Smooth muscle cell (in vitro differentiated cells): ENCODE results near the gene MAP4K4. TPM values are rescaled to one million over a fixed set of nuclear protein-coding genes. Genes with fewer than 3 reads are reported as not detected.
A peak's percentile ranks its signal among the peaks of the same experiment; 100 is the strongest.

ENCODE experiments used
- DNase-seq: peaks from one replicate; lab custom pipeline; 2025; ENCODE audit not compliant: unreplicated experiment; lab: John Stamatoyannopoulos, UW
- H2AFZ ChIP-seq: fragments of 200-600 bp; sonication (generic); 2 replicates; pipeline ENCODE4 v1.6.0; 2016; ENCODE audit warnings: antibody characterized with exemption, low read depth, mild to moderate bottlenecking
- H3F3A ChIP-seq: fragments of 200-600 bp; sonication (generic); 2 replicates; pipeline ENCODE4 v1.6.0; 2017; ENCODE audit warnings: antibody characterized with exemption, low read depth
- H3K27ac ChIP-seq: fragments of 200-600 bp; sonication (generic); 2 replicates; pipeline ENCODE4 v1.5.1; 2016; ENCODE audit warnings: low read depth, mild to moderate bottlenecking
- H3K27me3 ChIP-seq: fragments of 200-600 bp; sonication (generic); 2 replicates; pipeline ENCODE4 v1.6.1; 2016; ENCODE audit warnings: low read depth, mild to moderate bottlenecking
- H3K36me3 ChIP-seq: fragments of 200-600 bp; sonication (generic); 2 replicates; pipeline ENCODE4 v1.5.1; 2016; ENCODE audit warnings: low read depth
- H3K4me1 ChIP-seq: fragments of 200-600 bp; sonication (generic); 2 replicates; pipeline ENCODE4 v1.5.1; 2016; ENCODE audit warnings: low read depth
- H3K4me2 ChIP-seq: fragments of 200-600 bp; sonication (generic); 2 replicates; pipeline ENCODE4 v1.6.0; 2016; ENCODE audit warnings: mild to moderate bottlenecking
- H3K4me3 ChIP-seq: fragments of 200-600 bp; sonication (generic); 2 replicates; pipeline ENCODE4 v1.5.1; 2016; ENCODE audit warnings: mild to moderate bottlenecking
- H3K79me2 ChIP-seq: fragments of 200-600 bp; sonication (generic); 2 replicates; pipeline ENCODE4 v1.6.0; 2016; ENCODE audit warnings: low read depth, mild to moderate bottlenecking
- H3K9ac ChIP-seq: fragments of 200-600 bp; sonication (generic); 2 replicates; pipeline ENCODE4 v1.6.0; 2016; ENCODE audit warnings: low read depth
- H3K9me3 ChIP-seq: fragments of 200-600 bp; sonication (generic); replicated peaks from 2 replicates; pipeline ENCODE4 v1.5.1; 2016; ENCODE audit warnings: low read depth
- H4K20me1 ChIP-seq: fragments of 200-600 bp; sonication (generic); 2 replicates; pipeline ENCODE4 v1.6.0; 2016; ENCODE audit warnings: low read depth
- WGBS: methylation state at CpG from one replicate; pipeline ENCODE4 v1.1.7; 2016; ENCODE audit warnings: low lambda C conversion rate; 5-methylcytosine and 5-hydroxymethylcytosine counted together
- polyA plus RNA-seq: library from polyadenylated mRNA; unstranded; fragments of >200 nt; fragmentation: Nextera tagmentation; extraction: Ambion mirVana; gene quantifications from 2 replicates; pipeline ENCODE4 v1.2.1, GENCODE V29; 2016
- total RNA-seq: library from RNA; depleted of rRNA; stranded (reverse); fragments of >200 nt; gene quantifications from 2 replicates; pipeline ENCODE4 v1.2.3, GENCODE V29; 2014
- TF ChIP-seq, protein P1 (sequence below): fragments of 200-600 bp; sonication (generic); IDR thresholded peaks from 2 replicates; pipeline ENCODE4 v1.5.1; 2017; ENCODE audit warnings: borderline replicate concordance, mild to moderate bottlenecking, antibody characterized with exemption; ENCODE audit not compliant: insufficient read depth, poor library complexity, severe bottlenecking

The MAP4K4 gene
- total and polyA plus RNA-seq, 2 experiments from 2014 or later: 68.9 to 107 TPM

DNA sequence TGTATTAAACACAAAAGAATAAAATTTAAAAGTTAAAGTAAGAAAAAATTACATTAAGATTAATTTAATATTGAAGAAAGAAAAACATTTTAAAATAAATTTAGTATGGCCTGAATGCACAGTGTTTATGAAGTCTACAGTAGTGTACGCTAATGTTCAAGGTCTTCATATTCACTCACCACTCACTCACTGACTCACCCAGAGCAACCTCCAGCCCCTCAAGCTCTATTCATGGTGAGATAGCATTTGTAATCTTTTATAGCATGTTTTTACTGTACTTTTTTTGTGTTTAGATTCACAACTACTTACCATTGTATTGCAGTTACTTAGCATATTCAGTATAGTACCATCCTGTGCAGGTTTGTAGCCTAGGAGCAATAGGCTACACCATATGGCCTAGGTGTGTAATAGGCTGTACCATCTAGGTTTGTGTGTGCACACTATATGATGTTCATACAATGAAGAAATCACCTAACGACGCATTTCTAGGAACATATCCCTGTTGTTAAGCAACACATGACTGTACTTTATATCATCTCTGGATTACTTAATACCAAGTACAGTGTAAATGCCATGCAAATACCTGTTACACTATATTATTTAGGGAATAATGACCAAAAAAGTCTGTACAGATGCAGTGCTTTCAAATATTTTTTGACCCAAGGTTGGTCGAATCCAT, 150.3 kb downstream of the MAP4K4 start:
- Histone ChIP-seq H3K4me2 (no peak overlapping the region), H3K9ac (no peak overlapping the region), H4K20me1 (peaks cover 79% of the 10 kb centered on the region), H3K4me3 (no peak overlapping the region), H3F3A (peaks cover 7% of the 10 kb centered on the region), H3K27me3 (no peaks in the 10 kb centered on the region), H3K9me3 (no peaks in the 10 kb centered on the region), H3K27ac (no peak overlapping the region), H2AFZ (no peak overlapping the region), H3K4me1 (no peaks in the 10 kb centered on the region), H3K79me2 (peaks cover 11% of the 10 kb centered on the region), H3K36me3 (peaks cover 16% of the 10 kb centered on the region)
- WGBS: 92% methylated on average over 4 of the region's 4 CpGs
- no peak for DNase-seq
- TF ChIP-seq, protein P1, sequence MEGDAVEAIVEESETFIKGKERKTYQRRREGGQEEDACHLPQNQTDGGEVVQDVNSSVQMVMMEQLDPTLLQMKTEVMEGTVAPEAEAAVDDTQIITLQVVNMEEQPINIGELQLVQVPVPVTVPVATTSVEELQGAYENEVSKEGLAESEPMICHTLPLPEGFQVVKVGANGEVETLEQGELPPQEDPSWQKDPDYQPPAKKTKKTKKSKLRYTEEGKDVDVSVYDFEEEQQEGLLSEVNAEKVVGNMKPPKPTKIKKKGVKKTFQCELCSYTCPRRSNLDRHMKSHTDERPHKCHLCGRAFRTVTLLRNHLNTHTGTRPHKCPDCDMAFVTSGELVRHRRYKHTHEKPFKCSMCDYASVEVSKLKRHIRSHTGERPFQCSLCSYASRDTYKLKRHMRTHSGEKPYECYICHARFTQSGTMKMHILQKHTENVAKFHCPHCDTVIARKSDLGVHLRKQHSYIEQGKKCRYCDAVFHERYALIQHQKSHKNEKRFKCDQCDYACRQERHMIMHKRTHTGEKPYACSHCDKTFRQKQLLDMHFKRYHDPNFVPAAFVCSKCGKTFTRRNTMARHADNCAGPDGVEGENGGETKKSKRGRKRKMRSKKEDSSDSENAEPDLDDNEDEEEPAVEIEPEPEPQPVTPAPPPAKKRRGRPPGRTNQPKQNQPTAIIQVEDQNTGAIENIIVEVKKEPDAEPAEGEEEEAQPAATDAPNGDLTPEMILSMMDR: no peak

DNA sequence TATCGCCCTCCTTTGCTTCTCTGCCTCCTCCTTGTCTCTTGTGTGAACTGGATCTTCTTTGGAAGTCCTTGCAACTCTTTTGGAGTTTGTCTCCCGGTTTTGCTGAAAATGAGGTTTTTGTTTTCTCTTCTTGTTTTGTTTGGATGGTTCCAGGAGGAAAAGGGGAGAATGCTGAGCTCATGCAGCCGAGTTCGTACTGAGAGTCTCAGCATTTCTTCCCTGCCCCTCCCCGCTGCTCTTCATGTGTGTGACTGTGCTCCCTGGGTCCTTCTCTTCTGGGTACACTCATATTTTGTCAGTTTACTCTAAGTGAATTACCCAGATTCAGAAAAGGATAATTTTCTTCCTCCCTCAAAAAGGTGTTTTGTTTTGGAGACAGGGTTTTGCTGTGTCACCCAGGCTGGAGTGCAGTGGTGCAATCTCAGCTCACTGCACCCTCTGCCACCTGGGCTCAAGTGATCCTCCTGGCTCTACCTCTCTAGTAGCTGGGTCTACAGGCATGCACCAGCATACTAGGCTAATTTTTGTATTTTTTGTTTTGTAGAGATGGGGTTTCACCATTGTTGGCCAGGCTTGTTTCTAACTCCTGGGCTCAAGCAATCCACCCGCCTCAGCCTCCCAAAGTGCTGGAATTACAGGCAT, 151.4 kb downstream of the MAP4K4 start:
- no peaks in the 10 kb centered on the region for H3K27me3 ChIP-seq
- no peak overlapping the region for H3K4me3 ChIP-seq
- peaks cover 13% of the 10 kb centered on the region for H3K79me2 ChIP-seq
- WGBS: 95% methylated on average over 6 of the region's 6 CpGs
- peaks cover 70% of the 10 kb centered on the region for H4K20me1 ChIP-seq
- no peak overlapping the region for H3K9ac ChIP-seq
- TF ChIP-seq, protein P1: no peak
- no peak overlapping the region for H2AFZ ChIP-seq
- peaks cover 16% of the 10 kb centered on the region for H3K36me3 ChIP-seq
- no peak overlapping the region for H3K27ac ChIP-seq
- H3K9me3 ChIP-seq: no peaks in the 10 kb centered on the region
- no peak overlapping the region for H3K4me2 ChIP-seq
- H3F3A ChIP-seq: peaks cover 5% of the 10 kb centered on the region
- DNase-seq: no peak
- H3K4me1 ChIP-seq: no peaks in the 10 kb centered on the region

DNA sequence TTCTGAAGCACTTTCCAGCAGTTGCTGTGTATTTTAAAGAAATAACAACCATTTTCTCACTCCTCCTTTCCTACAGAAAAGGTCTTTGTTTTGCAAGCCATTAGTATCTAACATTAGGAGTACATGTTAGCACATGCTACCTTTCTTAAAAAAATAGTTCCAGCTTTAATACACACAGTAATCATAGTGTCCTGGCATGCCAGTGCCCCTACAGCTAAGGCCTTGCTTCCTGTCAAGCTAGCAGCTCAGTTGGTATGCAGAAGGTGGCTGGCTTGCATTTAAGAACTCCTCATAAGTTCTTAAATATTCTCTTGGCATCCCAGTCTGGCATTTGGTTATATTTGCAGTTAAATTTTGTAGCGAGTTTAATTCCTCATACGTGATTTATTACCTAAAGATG, 152.9 kb downstream of the MAP4K4 start:
- Histone ChIP-seq H3K9ac (no peak overlapping the region), H3K27ac (peak overlapping the region; percentile 27), H4K20me1 (peaks cover 60% of the 10 kb centered on the region), H3K4me2 (no peak overlapping the region), H2AFZ (no peak overlapping the region), H3K27me3 (no peaks in the 10 kb centered on the region), H3K79me2 (peaks cover 13% of the 10 kb centered on the region), H3K4me1 (no peaks in the 10 kb centered on the region), H3K4me3 (no peak overlapping the region), H3F3A (no peaks in the 10 kb centered on the region), H3K9me3 (no peaks in the 10 kb centered on the region), H3K36me3 (peaks cover 6% of the 10 kb centered on the region)
- TF ChIP-seq, protein P1: no peak
- no peak for DNase-seq
- 89% methylated on average over 2 of the region's 2 CpGs for WGBS
